GM18505 (cell line): ENCODE results near the gene CHGA.

ENCODE experiments used
- ATAC-seq: cut with Tn5 transposase; IDR thresholded peaks from one replicate; pipeline ENCODE4 v1.9.1; 2021; ENCODE audit not compliant: unreplicated experiment
- POLR2A ChIP-seq: IDR thresholded peaks from 4 replicates; pipeline ENCODE4 v1.6.1; 2011; ENCODE audit warnings: borderline replicate concordance; ENCODE audit not compliant: insufficient read depth, insufficient read length; ENCODE audit errors: extremely low read depth

CHGA gene

DNA sequence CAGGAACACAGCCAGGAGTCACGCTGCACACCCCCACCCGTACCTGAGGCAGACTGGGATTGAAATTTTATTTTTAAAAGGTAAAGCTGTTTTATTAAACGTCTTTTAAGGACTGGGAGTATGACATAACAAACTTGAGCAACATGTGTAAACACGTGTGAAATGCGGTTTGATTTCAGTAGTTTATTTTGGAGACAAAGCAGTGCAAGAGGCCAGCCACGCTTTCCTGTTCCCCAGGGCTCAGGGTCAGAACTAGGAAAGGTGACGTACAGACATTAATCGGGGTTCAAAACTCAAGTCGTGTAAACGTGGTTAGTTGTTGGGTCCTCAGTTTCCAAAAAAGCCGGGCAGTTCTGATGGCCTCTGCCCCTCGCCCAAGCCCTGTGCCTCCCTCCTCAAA, 16.7 kb downstream of the CHGA start:
- no peak for TF ChIP-seq POLR2A
- no peak for ATAC-seq

DNA sequence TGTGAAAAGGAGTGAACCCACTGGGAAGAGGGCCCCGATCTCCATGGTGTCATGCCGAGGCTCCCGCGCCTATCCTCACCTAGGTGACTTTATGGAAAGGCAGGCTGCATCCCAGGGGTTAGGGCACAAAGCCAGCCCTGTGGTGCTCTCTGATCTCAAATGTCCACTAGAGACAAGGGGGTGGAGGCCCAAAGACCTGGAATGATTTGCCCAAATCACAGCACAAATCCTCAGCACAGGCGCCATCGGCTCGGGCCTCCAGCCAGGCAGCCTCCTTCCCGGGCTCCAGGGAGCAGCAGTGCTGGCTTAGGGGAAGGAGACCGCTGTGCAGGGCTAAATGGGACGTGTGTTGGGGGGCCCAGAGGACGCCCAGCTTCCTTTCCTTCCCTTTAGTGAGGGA, 17.6 kb downstream of the CHGA start:
- no peak for ATAC-seq
- TF ChIP-seq POLR2A, result no peak

DNA sequence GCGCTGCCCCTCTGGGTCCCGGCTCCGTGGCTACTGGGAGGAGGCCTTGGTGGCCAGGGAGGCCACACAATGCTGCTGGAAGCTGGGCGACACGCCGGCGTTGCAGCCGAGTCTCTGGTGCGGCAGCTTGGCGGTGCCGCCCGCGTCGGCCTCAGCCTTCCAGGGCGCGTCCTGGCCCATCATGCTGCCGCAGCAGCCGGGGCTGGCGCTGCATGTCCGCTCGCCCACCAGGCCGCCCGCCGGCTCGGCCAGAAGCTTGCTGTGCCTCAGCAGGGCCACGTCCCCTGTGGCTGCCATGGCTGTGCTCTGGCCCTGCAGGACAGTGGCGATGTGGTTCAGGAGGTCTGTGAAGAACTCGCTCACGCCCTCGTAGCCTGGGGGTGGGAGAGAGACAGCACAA, 18.6 kb downstream of the CHGA start:
- TF ChIP-seq POLR2A, result no peak
- ATAC-seq, result no peak

DNA sequence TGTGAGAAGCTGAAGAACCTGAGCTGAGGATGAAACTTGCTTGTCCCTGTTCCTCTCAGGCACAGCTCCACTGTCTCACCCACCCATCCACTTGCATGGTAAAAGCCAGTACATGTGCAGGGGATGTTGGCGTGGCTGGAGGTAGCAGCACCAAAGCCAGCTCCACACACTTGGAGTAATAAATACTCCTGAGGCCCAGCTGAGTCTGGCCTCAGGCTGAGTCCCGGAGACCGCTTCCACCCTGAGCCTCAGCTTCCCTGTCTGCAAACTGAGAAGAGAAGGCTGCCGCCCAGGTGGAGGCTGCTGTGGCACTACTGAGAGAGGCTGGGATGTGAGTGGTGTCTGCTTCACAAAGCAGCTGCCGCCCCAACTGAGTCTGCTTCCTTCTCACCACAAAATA, 19.2 kb downstream of the CHGA start:
- no peak for TF ChIP-seq POLR2A
- no peak for ATAC-seq

DNA sequence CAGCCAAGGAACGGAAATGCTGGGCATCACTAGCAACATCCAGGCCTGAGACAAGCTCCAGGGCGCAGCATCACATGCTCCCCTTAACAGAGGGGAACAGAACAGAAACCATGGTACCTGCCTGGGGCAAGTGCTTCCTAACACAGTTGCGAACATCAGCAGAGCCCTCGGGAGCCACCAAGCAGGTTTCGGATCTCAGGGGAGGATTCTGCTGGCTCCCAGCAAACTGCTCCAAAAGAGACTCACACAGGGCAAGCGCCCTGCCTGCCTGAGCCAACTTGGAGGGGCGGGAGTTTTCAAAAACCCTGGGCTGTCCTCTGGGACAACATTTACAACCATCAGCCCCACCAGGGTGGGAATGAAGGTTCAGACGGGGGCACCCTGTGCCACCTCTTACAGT, 19.6 kb downstream of the CHGA start:
- ATAC-seq, result no peak
- no peak for TF ChIP-seq POLR2A

DNA sequence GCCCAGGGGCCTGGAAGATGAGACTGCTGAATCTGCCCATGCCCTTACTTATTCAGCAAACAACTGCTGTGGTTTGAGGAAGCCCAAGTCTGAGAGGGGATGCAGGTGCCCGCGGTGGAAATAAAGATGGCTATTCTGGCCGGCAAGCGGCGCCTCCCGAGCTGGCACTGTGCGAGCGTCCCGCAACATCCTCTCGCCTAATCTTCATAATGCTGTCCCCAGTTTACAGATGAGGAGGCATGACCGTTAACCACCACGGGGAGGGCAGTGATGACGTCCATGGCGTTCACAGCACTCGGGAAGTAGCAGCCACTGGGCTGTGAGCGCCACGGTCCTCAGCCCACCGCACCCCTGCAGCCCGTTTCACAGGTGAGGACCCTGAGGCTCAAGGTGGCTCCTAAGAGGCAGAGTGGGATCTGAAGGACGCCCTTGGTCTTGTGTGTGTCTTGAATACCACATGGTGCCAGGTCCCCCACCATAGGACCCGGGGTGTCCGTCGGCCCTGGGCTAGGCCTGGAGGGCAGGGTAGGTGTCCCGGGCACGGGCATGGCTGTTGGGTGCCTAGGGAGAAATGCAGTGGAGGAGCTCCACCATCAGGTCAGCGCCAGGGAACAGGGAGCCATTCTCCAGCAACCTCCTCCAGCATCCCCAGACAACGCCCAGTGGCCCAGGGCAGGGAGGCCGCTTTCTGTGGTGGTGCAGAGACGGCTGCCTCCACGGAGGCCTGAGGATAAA, 20.2 kb downstream of the CHGA start:
- no peak for ATAC-seq
- no peak for TF ChIP-seq POLR2A

DNA sequence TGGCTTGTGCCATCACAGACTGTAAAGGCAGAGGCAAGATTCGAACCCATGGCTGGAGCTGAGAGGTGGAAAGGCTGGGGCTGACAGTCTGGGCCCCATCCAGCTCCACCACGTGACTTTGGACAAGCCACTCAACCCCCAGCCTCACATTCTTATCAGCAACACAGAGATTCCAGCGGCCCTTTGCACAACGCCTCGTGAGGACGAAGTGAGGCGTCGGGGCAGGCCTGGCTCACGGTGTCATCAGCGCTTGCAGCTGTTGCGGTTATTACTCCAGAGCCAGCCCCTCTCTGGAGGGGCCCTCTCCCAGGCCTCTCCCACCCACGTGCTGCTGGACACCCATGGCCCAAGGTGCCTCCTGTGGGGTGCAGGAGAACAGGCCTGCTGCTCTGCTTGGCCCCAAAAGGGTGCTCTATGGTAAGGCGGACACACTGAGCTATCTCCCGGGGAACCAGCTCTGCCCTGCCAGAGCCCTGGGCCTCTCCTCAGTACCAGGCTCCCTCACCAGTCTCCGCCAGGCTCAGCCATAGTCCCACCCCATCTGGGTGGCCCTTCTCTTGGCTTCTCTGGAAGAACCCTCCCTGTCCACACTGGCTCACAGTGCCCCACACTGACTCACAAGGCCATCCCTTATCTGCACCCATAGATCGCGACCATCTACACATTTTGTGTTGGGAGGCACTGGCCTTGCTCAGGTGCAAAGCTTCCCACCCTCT, 21.1 kb downstream of the CHGA start:
- no peak for TF ChIP-seq POLR2A
- ATAC-seq, result no peak

DNA sequence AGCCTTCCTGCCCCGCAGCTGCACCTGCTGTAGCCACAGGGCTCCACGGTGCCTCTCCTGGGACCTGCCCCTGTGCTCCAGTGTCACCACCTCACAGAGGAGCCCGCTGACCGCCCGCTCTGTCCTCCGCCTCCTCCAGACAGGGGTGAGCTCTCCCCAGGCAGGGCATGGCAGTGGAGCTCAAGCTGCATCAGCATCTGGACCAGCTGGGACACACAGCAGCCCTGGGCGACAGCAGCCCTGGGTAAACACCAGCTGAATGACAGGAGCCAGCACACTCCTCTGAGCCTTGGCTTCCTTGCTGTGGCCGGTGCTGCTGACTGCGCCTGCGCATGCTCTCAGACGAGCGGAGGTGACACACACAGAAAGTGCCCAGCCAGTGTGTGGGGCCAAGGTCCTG, 22.0 kb downstream of the CHGA start:
- ATAC-seq, result no peak
- TF ChIP-seq POLR2A, result no peak

DNA sequence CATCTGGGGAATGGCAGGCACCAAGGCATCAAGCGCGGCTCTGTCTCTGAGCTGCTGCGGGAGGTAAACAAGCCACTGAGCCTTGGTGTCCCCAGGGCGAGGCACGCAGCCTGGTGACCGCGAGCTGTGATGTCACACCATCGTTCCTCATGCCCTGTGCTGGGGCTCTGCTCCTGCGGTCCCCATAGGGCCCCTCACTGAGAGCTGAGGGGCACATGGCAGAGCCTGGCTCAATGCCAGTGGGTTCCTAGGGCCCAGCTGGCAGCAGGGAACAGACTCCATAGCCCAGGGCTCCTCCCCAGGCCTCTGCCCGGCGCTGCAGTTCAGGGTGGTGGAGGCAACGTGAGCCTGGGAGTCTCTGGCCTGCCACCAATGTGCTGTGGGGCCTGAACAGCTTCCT, 22.6 kb downstream of the CHGA start:
- TF ChIP-seq POLR2A, result no peak
- ATAC-seq, result no peak

DNA sequence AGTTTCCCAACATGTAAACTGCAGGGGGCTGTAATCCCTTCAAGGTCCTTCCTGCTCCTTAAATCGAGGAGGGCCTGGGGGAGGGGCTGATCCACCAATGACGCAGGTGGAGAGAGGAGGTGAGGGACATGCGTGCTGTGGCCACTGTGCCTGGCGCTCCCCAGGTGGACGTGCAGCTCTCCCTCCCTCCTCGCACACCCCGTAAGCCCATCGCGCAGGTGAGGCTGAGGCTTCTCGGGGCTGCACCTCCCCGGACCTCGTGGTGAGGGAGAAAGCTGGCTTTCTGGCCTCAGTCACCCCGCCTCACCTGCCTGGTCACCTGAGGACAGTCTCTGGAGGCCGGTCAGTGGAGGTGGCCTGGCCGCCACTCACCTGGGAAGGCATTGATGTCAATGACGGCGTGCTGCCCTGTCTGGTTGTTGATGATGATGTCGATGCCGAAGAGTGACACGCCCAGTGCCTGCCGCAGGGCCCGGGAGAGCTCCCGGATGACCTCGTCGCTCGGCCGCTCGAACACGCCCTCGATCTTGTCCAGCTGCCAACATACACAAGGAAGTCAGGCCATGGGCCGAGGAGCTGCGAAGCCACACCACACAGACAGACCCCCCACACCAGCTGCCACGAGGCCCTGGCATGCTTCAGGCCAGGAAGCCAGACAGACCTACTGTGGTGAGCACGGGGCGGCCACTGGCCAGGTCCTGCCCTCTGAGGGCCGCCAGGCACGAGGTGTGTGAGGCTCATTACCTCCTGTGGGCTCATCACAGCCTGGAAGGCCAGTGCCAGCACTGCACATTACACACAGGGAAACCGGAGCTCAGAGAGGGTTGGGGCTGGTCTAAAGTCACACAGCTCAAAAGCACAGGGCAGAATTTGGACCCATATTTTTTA, 23.3 kb downstream of the CHGA start:
- ATAC-seq, result no peak
- TF ChIP-seq POLR2A, result no peak

DNA sequence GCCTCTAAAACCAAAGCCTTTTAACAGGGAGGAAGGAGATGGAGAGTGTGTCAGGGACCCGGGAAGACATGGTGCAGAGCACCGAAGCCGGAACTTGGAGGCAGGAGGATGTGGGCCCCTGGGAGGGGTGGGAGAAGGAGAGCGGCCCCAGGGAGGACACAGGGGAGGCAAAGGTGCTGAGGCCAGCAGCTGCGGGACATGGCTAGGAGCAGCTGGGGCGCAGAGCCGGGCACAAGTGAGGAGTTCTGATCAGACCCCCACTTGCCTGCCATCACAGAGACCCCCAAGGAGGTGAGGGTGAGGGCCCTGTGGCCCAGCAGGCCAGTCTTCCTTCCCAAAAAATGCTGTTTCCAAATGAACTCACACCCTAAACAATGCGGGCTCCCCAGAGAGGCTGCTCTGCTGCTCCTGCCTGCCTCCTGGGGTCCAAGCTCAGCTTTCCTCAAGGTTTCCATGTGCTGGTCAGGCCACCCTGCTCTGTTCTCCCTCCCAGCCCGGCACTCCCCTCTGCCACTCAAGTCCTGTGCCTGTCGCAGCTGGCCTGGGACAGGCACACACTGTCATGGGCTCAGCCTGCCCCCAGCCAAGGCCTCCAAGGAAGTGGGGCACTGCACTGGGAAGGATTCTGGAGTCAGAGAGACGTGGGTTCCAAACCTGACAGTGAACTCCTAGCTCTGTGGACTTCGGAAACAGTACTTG, 24.0 kb downstream of the CHGA start:
- no peak for ATAC-seq
- no peak for TF ChIP-seq POLR2A

DNA sequence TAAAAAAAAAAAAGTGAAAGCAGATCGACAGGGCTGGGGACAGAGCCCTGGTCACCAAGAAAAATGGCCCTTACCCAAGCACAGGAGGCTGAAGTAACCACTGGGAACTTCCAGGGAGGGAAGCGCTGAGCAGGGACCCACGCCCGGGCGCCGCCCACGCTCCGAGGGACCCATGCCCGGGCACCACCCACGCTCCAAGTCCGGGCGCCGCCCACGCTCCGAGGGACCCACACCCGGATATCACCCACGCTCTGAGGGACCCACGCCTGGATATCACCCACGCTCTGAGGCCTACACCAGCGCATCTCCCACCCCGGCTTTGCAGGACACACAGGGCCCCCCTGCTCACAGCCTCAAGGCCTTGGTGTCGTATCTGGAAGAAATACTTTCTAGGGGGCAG, 25.7 kb downstream of the CHGA start:
- no peak for TF ChIP-seq POLR2A
- no peak for ATAC-seq
